HT-29 (cell line): ENCODE measurements around the gene CDT1. TPM values are rescaled to one million over a fixed set of nuclear protein-coding genes. Genes with fewer than 3 reads are reported as not detected.

Experiments used
- DNase-seq: peaks from one replicate; pipeline ENCODE4 v3.0.0-alpha.2; 2015; ENCODE audit warnings: low spot score
- total RNA-seq: library from RNA; depleted of rRNA; stranded (reverse); fragments of >200 nt; shearing (Covaris generic); gene quantifications from 2 replicates; pipeline ENCODE4 v1.2.3, GENCODE V29; 2014

CDT1 gene
- total RNA-seq, 1 experiment from 2014 or later = 146 TPM

GRCh38 chr16:88836791-88837190 is 33.2 kb downstream of the CDT1 start:
- DNase-seq = no peak

DNA sequence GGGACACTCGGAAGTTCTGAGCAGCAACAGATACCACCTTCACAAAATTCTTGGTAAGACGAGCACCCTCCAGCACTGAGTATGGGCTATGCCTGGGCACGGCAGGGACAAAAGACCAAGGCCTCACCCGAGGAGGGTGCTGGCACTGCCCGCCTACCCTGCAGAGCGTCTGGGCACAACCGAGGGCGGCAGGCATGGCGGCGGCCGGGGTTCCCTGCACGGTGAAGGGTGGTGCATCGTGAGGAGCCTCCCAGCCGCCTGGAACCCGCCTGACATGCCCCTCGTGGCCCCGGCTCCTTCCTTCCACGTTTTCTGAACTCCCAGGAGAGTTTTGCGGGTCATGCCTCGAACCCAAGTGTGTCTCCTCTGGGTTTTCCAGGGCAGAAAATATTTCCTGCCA is 34.2 kb downstream of the CDT1 start:
- no peak for DNase-seq

DNA sequence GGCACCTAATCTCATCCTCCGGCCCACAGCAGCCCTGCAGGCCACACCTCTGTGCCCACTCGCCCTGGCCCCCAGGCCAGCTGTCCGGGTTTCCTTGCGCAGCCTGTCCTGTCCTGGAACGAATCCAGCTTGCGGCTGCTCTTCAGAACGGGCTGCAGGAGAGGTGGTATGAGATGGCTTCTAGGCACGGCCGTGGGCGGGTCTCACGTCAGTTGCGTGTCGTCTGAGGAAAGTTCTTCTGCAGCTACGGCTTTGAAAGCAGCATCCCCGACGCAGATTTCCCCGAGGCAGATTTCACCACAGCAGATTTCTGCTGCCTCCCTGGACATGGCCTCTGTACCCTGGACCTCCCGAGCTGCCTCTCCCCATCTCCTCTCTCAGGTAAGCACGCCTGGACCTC is 35.0 kb downstream of the CDT1 start:
- DNase-seq = no peak

- DNase-seq = no peak
Observed at GRCh38 chr16:88839026-88839529, 35.5 kb downstream of the CDT1 start.

DNA sequence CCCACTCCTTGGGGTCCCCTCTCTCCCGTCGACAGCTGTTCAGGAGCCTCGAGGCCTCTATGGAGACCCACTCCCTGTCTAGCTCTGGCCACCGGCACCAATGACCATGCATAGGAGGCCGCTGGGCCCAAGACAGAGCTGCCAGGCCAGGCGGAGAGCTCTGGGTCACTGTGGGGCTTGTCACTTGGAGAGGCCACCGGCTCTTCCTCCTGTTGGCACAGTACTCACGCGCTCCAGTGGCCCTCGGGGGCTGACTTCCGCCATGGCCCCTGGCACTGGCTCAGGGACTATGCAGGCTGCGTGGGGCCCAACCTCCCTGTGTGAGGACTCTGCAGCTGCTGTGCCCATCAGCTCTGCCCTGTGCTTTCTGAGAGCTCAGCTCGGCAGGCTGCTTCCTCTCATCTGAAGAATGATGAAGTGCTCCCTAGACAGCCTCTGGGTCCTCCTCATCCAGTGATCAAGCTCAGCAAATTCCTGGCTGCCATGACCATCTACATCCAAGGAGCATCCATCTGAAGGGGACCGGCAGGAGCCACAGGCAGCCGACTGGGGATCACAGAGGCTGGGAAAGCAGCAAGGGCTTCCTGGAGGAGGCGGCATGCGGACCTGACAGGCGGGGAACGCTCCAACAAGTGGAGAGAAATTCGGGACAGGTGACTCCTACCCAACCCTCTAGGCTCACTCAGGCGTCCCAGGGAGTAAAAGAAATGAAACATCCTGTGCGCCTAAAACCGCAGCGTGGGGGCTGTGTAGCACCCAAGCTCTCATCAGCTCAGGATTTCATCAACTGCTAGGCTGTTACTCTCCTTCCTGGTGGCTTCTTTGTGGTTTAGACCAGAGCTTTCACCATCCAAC is 36.4 kb downstream of the CDT1 start:
- DNase-seq = no peak

DNA sequence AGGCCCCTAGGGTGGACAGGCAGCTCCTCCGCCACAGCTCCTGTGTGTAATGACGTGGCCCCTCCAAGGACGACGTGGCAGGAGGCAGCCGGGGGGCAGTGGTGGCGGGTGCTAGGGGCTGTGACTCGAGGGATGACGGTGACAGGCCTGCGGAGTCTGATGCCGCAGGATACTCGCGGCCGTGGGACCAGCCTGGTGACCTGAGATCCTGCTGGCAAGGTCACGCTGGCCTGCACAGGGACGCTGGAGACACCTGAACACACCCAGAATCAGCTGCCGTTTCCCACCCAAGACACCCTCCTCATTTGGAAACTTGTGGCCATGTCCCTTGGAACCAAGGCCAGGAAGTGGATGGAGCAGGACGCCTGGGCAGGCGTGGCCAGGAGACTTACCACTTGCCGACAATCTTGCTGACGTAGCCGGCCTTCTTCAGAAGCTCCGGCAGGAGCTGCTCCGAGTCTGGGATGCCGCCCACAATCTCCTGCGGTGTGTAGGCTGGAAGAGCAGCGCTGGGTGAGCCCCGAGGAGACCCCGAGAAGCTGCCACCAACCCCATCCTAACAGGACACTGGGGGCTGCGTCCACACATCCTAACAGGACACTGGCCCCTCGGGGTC is 37.1 kb downstream of the CDT1 start:
- DNase-seq = no peak

DNA sequence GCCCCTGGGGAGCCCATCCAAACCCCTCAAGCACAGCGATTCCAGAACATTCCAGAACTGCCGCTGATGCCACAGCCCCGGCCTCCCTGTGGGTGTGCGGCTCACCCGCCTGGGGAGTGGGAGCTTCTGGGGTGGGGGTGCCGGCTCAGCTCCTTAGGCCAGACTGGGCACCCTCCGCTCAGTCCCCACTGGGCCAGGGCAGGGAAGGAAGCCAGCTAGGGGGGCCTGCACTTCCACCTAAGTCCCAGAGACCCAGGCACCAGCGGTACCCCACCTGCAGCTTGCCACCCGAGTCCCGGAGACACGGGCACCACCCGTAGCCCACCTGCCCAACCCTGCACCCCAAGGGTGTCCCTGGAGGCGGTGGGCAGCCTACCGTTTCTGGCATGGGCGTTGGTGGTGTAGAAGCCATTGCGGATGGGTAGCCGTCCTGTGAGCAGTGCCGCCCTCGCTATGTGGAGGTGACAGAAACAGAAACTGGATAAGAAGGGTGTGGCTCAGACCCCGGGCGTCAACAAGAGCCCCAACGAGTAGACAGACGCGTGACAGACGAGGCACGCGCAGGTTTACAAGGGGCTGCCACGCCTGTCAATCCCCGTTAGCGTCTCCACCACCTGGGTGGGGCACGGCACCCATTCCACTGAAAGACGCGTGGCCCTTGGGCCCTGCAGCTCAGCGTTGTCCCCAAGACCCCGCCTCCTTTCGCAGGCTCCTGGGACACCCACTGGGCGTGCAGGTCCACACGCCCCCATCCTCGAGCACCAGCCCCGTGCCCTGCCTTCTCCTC is 38.1 kb downstream of the CDT1 start:
- no peak for DNase-seq

DNA sequence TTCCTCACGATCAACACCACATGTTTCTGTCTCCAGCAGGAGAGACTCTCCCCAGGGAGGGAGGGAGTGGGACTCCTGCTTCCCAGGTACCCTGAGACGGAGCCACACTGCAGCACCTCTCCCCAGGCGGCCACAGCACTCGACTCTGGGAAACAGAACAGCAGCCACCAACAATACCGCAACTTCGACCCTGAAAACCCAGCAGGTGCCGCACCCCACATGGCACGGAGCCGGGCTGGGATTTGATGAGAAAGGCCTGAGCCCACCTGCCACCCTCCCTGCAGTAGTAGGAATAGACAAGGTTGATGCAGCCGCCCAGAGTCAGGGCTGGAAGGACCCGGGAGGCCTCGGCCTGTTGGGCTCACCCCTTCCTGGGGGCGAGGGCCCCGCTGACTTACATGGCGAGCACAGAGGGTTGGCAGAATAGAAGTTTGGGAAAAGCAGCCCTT is 38.7 kb downstream of the CDT1 start:
- DNase-seq = no peak

DNA sequence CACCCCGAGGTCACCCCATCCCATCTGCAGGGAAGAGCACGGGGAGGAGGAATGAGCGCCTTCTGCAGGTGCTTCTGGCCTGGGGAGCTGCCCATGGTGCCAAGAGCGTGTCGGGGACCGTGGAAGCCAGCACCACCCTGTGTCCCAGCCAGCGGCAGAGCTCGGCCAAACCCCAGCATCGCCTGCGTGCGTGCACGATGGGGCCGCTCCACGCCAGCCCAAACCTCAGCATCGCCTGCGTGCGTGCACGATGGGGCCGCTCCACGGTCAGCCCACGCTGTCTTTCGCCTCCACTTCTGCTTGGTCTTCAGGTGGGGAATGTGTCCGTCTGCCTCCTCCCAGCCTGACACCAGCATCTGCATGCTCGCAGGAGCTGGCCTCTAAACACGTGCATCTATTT is 39.2 kb downstream of the CDT1 start:
- no peak for DNase-seq

DNA sequence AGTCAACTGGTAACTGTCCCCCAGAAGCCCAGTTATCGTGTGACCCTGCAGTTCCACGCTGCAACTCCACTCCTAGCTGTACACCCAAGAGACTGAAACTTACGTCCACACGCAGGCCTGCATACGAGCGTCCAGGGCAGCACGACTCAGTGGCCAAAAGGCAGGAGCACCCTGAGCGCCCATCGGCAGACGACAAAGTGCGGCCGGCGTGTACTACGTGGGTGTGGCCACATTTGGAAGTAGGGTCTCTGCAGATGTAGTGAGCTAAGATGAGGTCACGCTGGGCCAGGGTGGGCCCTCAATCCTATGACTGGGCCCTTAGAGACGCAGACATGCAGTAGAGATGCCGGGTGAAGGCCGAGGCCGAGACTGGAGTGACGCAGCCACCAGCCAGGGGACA is 39.7 kb downstream of the CDT1 start:
- DNase-seq = no peak

DNA sequence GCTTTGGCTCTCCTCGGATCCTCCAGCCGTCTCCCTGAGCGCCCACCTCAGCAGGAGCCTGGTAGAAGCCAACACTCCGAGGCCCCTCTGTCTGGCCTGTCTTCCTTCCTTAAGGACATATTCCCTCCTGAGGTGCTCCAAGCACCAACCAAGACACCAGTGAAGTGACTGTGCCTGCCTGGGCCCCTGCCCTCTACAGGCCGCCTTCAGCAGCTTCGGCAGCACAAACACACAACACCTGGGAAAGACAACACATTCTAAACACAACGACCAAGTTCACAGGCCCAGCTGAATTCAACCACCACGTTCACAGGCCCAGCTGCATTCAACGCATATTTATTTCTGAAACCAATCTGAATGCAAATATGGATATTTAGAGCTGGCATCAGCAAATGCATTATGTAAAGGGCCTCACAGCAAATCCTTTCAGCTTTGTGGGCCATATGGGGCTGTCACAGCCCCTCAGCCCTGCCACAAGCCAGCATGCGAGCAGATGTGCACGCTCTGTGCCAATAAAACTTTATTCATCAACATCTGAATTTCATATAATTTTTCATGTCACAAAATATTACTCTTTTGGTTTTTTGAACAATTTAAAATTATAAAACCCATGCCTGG is 40.9 kb downstream of the CDT1 start:
- DNase-seq = no peak

DNA sequence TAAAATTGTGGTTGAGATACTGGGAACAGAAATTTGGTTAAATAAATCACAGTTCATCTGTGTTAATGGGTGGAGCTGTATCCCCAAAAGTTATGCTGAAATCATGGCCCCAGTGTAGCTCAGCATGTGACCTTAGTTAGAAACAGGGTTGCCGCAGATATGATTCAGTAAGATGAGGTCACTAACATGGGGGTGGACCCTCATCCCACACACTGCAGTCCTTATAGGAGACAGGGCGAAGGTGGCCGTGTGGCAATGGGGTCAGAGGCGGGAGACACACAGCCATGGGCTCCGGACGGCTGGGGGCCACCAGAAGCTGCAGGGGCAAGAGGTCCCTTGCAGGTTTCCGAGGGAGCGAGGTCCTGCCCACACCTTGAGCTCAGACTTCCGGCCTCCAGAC is 42.5 kb downstream of the CDT1 start:
- DNase-seq = no peak

- no peak for DNase-seq
Observed at GRCh38 chr16:88847654-88848053, 44.1 kb downstream of the CDT1 start.

- DNase-seq = no peak
Observed at GRCh38 chr16:88848557-88848956, 45.0 kb downstream of the CDT1 start.

DNA sequence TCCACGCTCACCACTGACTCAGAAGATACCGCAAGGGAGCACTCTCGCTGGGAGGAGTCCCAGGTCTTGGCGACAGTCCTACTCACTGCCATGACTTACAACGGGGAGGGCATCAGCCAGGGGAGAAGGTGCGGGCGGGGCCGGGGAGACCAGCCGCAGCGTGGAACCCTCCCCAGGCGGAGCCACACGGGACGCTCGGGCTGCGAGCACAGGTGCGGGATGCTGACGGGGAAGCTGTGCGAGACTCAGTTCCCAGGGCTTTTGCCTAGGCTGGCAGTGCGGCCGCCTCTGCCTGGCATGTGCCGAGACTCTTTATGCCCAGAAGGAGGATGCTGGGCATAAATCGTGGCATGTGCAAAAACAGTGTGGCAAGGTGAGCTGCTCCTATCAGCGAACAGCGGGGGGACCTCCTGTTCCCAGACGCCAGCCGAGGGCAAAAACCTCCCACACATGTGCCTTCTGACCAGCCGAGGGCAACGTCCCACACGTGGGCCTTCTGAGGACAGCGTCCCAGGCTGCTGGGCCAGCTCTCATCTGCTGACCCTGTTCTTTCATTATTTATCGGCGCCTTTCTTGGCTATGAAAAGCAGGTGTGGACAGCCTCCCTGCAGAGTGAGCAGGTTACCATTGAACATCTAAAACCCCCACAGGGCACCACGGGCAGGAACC is 47.1 kb downstream of the CDT1 start:
- DNase-seq = no peak

DNA sequence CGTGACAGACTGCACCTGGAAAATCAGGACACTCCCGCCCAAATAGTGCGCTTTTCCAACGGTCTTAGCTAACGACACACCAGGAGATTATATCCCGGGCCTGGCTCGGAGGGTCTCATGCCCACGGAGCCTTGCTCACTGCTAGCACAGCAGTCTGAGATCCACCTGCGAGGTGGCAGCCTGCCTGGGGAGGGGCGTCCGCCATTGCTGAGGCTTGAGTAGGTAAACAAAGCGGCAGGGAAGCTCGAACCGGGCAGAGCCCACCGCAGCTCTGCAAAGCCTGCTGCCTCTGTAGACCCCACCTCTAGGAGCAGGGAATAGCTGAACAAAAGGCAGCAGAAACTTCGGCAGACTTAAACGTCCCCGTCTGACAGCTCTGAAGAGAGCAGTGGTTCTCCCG is 48.0 kb downstream of the CDT1 start:
- no peak for DNase-seq

DNA sequence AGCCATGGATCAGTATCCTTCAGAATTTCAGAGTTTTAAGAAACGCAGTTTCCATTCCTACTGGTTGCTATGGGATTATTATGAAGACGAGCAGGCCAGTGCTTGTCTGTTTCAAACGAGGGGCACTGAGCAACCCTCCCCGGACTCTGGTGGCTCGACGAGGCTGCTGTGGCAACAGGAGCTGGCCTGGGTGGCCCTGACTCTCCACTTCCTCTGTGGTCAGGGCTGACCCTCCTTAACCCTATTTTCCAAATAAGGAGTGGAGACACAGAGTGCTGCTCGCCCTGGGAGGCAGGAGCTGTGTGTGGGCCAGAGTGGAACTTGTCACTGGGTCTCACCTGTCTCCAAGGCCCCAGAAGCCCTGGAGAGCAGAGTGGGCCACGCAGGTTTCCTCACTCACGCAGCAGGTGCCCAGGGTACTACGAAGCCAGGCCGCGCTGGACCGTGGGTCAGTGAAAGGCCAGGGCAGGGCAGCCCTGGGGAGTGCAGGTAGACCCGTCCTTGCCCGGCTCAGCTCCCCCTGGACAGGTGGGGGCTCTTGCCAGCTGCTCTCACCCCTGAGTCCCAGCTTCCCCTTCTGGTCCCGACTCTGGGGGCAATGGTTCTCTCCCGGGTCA is 49.8 kb downstream of the CDT1 start:
- no peak for DNase-seq

- DNase-seq = no peak
Observed at GRCh38 chr16:88854306-88855111, 50.9 kb downstream of the CDT1 start.

DNA sequence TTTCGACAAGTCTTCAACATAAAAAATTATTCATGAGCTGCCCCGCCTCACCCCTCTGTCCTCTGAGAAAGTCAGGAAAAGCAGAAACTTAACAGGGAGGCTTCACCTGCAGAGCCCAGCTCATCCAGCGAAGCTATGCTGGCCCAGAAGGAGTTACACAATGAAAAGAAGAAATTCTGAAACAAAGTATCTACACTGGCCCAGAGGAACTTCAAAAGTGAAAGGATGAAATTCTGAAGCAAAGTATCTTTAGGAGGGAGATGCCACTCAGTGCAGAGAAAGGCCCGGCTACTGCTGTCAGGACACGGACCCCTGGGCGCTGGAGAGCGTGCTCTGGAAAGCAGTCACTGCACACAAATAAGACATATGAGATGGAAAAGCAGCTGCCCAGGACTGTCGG is 51.6 kb downstream of the CDT1 start:
- DNase-seq = no peak

DNA sequence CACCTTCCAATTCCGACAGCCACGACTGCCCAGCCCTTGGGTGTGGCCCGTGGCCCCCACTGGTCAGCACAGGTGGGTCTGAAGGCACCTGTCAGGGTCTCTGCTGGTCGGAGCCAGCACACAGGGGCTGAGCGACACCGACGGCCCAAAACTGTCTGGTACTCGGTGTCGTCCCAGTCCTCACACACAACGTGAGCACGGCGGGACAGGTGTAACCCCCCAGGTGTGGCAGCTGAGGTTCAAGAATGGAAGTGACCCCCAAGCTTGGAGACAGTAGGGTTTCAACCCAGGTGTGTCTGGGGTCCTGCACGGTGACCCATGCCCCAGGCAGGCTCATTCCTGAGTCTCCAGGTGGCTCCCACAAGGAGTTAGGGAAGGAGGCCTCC is 52.1 kb downstream of the CDT1 start:
- DNase-seq = no peak
